Progenitor cell of endocrine pancreas (in vitro differentiated cells): ENCODE results near the gene MYO15A. TPM values are rescaled to one million over a fixed set of nuclear protein-coding genes. Genes with fewer than 3 reads are reported as not detected.

Source experiments
- DNase-seq: peaks from one replicate; pipeline ENCODE4 v3.0.0; 2021; ENCODE audit warnings: low spot score; ENCODE audit not compliant: unreplicated experiment
- H3K27ac Mint-ChIP-seq: 2 replicates; pipeline ENCODE4 v1.8.0; 2021; ENCODE audit warnings: mild to moderate bottlenecking, moderate library complexity, mixed read lengths
- H3K27me3 Mint-ChIP-seq: 2 replicates; pipeline ENCODE4 v1.8.0; 2021; ENCODE audit warnings: mixed read lengths
- H3K36me3 Mint-ChIP-seq: 2 replicates; pipeline ENCODE4 v1.8.0; 2022; ENCODE audit warnings: mixed read lengths; ENCODE audit not compliant: insufficient read depth
- H3K4me1 Mint-ChIP-seq: 2 replicates; pipeline ENCODE4 v1.8.0; 2021; ENCODE audit warnings: low read depth, mixed read lengths
- H3K4me3 Mint-ChIP-seq: 2 replicates; pipeline ENCODE4 v1.8.0; 2021; ENCODE audit warnings: low read depth, mild to moderate bottlenecking, moderate library complexity, mixed read lengths
- H3K9me3 Mint-ChIP-seq: 2 replicates; pipeline ENCODE4 v1.8.0; 2021; ENCODE audit warnings: low read depth, mixed read lengths
- total RNA-seq: library from RNA; stranded (reverse); gene quantifications from 2 replicates; pipeline ENCODE4 v1.2.1, GENCODE V29; 2021
- TF ChIP-seq, protein P1 (sequence below): fragments of 200-600 bp; sonication (generic); IDR thresholded peaks from one replicate; pipeline ENCODE4 v1.5.0; 2021; ENCODE audit warnings: antibody characterized with exemption, mild to moderate bottlenecking; ENCODE audit not compliant: unreplicated experiment

The MYO15A gene
- total RNA-seq, 1 donor from 2014 or later = 3.3 TPM

DNA sequence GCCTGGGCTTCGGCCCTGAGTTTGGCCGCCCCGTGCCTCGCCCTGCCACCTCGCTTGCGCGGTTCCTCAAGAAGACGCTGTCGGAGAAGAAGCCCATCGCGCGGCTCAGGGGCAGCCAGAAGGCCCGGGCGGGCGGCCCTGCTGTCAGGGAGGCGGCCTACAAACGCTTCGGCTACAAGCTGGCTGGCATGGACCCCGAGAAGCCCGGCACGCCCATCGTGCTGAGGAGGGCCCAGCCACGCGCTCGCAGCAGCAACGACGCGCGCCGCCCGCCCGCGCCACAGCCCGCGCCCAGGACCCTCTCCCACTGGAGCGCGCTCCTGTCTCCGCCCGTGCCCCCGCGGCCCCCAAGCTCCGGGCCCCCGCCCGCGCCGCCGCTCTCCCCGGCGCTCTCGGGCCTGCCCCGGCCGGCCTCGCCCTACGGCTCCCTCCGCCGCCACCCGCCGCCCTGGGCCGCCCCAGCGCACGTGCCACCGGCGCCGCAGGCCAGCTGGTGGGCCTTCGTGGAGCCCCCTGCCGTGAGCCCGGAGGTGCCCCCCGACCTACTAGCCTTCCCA, 12.0 kb downstream of the MYO15A start:
- TF ChIP-seq, protein P1, sequence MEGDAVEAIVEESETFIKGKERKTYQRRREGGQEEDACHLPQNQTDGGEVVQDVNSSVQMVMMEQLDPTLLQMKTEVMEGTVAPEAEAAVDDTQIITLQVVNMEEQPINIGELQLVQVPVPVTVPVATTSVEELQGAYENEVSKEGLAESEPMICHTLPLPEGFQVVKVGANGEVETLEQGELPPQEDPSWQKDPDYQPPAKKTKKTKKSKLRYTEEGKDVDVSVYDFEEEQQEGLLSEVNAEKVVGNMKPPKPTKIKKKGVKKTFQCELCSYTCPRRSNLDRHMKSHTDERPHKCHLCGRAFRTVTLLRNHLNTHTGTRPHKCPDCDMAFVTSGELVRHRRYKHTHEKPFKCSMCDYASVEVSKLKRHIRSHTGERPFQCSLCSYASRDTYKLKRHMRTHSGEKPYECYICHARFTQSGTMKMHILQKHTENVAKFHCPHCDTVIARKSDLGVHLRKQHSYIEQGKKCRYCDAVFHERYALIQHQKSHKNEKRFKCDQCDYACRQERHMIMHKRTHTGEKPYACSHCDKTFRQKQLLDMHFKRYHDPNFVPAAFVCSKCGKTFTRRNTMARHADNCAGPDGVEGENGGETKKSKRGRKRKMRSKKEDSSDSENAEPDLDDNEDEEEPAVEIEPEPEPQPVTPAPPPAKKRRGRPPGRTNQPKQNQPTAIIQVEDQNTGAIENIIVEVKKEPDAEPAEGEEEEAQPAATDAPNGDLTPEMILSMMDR = no peak
- no peak for DNase-seq
- Mint-ChIP-seq H3K4me1 (no peaks in the 10 kb centered on the region), H3K4me3 (no peak overlapping the region), H3K9me3 (peaks cover 3% of the 10 kb centered on the region), H3K27ac (no peak overlapping the region), H3K36me3 (peaks cover 2% of the 10 kb centered on the region), H3K27me3 (no peaks in the 10 kb centered on the region)

DNA sequence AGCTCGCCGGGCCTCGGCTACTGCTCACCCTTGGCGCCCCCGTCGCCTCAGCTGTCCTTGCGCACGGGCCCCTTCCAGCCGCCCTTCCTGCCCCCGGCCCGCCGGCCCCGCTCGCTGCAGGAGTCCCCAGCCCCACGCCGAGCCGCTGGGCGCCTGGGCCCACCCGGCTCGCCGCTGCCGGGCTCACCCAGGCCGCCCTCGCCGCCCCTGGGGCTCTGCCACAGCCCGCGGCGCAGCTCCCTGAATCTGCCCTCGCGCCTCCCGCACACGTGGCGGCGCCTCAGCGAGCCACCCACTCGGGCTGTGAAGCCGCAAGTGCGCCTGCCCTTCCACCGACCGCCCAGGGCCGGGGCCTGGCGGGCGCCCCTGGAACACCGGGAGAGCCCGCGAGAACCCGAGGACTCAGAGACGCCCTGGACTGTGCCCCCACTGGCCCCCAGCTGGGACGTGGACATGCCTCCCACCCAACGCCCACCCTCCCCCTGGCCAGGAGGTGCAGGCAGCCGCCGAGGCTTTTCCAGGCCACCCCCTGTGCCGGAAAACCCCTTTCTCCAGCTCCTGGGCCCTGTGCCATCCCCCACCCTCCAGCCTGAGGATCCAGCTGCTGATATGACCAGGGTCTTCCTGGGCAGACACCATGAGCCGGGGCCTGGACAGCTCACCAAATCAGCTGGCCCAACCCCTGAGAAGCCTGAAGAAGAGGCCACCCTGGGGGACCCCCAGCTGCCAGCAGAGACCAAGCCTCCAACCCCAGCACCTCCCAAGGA, 12.8 kb downstream of the MYO15A start:
- Mint-ChIP-seq H3K27me3 (no peaks in the 10 kb centered on the region), H3K27ac (no peak overlapping the region), H3K4me1 (no peaks in the 10 kb centered on the region), H3K4me3 (no peak overlapping the region), H3K9me3 (peaks cover 3% of the 10 kb centered on the region), H3K36me3 (peaks cover 2% of the 10 kb centered on the region)
- TF ChIP-seq, protein P1 = no peak
- no peak for DNase-seq

DNA sequence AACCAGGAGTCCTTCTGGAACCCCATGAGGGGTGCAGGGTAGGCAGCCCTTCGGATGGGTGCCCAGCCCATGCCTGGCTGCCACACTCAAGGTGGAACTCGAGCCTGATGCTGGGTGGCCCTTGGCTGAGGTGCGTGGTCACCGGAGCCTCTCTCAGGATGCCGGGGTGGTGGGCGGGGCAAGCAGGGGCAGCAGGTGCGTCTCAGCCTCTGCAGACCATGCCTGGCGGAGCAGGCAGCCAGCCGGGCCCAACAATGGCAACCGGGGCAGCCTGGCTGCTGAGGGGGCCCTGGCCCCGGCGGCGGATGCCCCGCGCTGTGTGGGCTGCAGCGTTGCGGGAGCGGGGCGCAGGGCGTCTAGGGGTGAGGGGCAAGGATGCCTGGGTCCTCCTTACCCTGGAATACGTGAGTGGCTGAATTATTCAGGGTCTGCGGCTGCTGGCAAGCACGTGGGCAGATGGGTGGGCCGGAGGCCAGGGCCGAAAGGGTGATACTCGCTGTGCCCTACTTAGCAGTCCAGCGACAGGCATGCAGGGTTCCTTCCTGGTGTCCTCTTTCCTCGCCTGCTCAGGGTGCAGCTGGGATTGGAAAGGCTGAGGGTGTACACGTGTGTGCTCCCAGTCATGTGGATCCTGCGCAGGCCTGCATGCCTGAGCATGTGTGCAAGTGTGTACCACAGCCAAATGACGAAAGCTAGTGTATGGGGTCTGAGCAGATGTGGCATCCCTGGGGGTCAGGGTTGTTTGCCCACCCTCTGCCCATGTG, 14.6 kb downstream of the MYO15A start:
- no peaks in the 10 kb centered on the region for H3K4me1 Mint-ChIP-seq
- TF ChIP-seq, protein P1 = no peak
- no peak overlapping the region for H3K27ac Mint-ChIP-seq
- DNase-seq = no peak
- H3K36me3 Mint-ChIP-seq = peaks cover 2% of the 10 kb centered on the region
- peaks cover 7% of the 10 kb centered on the region for H3K27me3 Mint-ChIP-seq
- peaks cover 3% of the 10 kb centered on the region for H3K9me3 Mint-ChIP-seq
- H3K4me3 Mint-ChIP-seq = no peak overlapping the region

DNA sequence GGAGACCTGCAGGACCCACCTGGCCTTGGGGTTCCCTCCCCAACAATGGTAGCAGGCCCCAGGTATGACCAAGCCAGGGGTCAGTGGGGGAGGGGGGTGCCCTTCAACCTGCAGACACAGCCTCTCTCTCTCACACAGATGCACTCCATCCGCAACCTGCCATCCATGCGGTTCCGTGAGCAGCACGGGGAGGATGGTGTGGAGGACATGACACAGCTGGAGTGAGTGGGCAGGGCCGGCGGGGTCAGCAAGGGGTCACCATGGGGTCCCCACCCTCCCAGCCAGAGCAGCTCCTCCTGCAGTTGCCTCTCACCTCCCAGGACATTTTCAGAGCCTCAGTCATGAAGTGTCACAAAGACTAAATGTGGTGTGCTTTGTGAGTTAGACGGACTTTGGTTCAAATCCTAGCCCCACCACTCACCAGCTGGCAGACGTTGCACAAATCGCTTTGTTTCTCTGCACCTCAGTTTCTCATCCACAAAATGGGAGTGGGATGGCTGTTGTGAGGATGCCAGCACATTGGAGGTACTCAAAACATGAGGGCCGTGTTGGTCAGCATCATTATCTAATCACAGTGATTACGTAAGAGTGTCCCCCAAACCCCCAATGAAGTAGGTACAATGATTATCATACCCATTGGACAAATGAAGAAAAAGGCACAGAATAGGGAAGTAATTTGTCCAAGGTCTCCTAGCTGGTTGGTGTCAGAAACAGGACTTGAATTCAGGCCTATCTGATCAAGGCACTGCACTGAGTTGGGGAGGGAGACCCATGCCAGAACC, 16.0 kb downstream of the MYO15A start:
- H3K4me3 Mint-ChIP-seq = no peak overlapping the region
- TF ChIP-seq, protein P1 = no peak
- peaks cover 7% of the 10 kb centered on the region for H3K27me3 Mint-ChIP-seq
- no peaks in the 10 kb centered on the region for H3K4me1 Mint-ChIP-seq
- peaks cover 3% of the 10 kb centered on the region for H3K9me3 Mint-ChIP-seq
- H3K36me3 Mint-ChIP-seq = peaks cover 2% of the 10 kb centered on the region
- no peak overlapping the region for H3K27ac Mint-ChIP-seq
- DNase-seq = no peak

DNA sequence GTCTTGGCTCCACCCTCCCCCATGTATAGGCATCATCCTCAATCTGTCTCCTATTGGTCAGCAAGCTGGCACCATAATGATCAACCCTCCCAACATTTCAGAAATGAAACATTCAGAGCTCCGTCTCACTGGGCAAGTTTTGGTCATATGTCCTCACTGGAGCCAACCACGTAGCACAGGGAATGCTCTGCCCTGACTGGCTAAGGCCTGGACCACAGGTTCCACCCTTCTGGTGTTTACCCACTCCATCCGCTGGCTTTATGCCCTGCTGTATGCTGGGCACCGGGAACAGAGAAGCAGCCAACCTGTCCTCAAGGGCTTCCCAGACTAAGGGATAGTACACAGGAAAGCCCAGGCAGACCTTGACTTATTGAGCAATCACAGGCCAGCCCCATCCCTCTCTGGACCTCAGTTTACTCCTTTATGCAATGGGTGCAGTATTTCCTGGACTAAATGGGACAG, 20.5 kb downstream of the MYO15A start:
- Mint-ChIP-seq H3K27me3 (peaks cover 11% of the 10 kb centered on the region), H3K4me1 (no peaks in the 10 kb centered on the region), H3K36me3 (no peaks in the 10 kb centered on the region), H3K9me3 (no peaks in the 10 kb centered on the region), H3K27ac (no peak overlapping the region), H3K4me3 (no peak overlapping the region)
- TF ChIP-seq, protein P1 = no peak
- no peak for DNase-seq
